Fibroblast of mammary gland (primary cell): ENCODE results near the gene ELK1.
A peak's percentile ranks its signal among the peaks of the same experiment; 100 is the strongest.
"Not testable (repeated sequence)": the region's sequence is repeated elsewhere in the genome, so short reads cannot be mapped to it uniquely, and the experiment has no call there.

Source experiments
- DNase-seq: peaks from one replicate; pipeline ENCODE4 v3.0.0-alpha.2; 2010; ENCODE audit warnings: low read depth
- H3K4me3 ChIP-seq: 2 replicates; pipeline ENCODE4 v1.5.1; 2011; ENCODE audit warnings: low read depth, mild to moderate bottlenecking, low read length, moderate library complexity; ENCODE audit not compliant: control insufficient read depth
- TF ChIP-seq, protein P1 (sequence below): conservative IDR thresholded peaks from 2 replicates; pipeline ENCODE4 v1.5.1; 2011; ENCODE audit warnings: low read depth, low read length, inconsistent platforms; ENCODE audit not compliant: control insufficient read depth, insufficient read depth

Gene ELK1

GRCh38 chrX:47674776-47675175, 24.4 kb upstream of the ELK1 start:
- TF ChIP-seq, protein P1, sequence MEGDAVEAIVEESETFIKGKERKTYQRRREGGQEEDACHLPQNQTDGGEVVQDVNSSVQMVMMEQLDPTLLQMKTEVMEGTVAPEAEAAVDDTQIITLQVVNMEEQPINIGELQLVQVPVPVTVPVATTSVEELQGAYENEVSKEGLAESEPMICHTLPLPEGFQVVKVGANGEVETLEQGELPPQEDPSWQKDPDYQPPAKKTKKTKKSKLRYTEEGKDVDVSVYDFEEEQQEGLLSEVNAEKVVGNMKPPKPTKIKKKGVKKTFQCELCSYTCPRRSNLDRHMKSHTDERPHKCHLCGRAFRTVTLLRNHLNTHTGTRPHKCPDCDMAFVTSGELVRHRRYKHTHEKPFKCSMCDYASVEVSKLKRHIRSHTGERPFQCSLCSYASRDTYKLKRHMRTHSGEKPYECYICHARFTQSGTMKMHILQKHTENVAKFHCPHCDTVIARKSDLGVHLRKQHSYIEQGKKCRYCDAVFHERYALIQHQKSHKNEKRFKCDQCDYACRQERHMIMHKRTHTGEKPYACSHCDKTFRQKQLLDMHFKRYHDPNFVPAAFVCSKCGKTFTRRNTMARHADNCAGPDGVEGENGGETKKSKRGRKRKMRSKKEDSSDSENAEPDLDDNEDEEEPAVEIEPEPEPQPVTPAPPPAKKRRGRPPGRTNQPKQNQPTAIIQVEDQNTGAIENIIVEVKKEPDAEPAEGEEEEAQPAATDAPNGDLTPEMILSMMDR: no peak
- H3K4me3 ChIP-seq: no peak overlapping the region

GRCh38 chrX:47665797-47666196, 15.4 kb upstream of the ELK1 start:
- DNase-seq, H3K4me3 ChIP-seq: not testable (repeated sequence)

More at GRCh38 chrX:47674776-47675175, 24.4 kb upstream of the ELK1 start:
- DNase-seq: peak; percentile 65

GRCh38 chrX:47664737-47665136, 14.4 kb upstream of the ELK1 start:
- no peak overlapping the region for H3K4me3 ChIP-seq
- peak; percentile 37 for DNase-seq
- TF ChIP-seq, protein P1: no peak

- peak; percentile 98 for DNase-seq
Measured at GRCh38 chrX:47662144-47662657, 11.8 kb upstream of the ELK1 start.

GRCh38 chrX:47661539-47661938, 11.2 kb upstream of the ELK1 start:
- DNase-seq: no peak
- TF ChIP-seq, protein P1: no peak
- H3K4me3 ChIP-seq: no peak overlapping the region

More at GRCh38 chrX:47662144-47662657, 11.8 kb upstream of the ELK1 start:
- TF ChIP-seq, protein P1: no peak
- no peak overlapping the region for H3K4me3 ChIP-seq

GRCh38 chrX:47659421-47659726, 9.0 kb upstream of the ELK1 start:
- TF ChIP-seq, protein P1: no peak
- peak overlapping the region; percentile 65 for H3K4me3 ChIP-seq
- DNase-seq: no peak

DNA sequence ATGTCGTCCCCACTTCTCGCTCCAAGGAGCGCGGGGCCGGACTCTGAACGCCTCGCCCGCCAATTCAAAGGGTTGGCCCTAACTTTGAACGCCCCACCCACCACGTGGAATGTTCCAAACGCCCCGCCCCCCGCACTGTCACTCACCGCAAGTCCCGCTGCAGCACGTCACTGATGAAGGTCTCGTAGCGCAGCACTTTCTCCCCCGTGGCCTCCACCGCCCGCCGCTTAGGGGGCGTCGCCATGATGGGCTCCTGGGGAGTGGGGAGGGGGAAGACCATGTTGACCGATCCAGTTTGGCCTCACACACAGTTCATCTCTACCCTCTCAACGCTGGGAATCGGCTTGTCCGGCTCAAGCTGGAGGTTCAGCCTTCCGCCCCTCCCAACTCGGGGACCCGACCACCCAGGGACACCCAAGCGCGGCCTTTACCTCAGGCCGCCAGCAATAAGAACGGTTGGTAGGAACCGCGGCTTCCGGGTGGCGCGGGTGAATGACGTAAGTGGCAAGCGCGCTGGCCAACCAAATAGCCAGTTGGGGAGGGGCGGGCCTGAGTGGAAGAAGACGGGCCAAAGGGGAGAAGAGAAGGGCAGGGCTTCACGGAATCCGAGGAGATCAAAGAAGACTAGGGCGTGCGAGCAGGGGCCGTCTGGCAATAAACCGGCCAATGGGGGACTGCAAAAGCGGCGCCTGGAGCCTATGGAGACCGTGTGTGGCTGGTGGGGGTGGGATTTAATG, 8.5 kb upstream of the ELK1 start, which contains the start of gene UXT:
Gene UXT, minus strand, starts transcription at position 497 of the 737 bp plus-strand sequence. Its CDS starts 253 bp downstream, at position 244.
- DNase-seq: peak; percentile 93
- H3K4me3 ChIP-seq: peak within 1 kb of the TSS; percentile 65
- TF ChIP-seq, protein P1: no peak
